ENCODE results near the gene NINJ2.
A peak's percentile ranks its signal among the peaks of the same experiment; 100 is the strongest.

NINJ2 gene

DNA sequence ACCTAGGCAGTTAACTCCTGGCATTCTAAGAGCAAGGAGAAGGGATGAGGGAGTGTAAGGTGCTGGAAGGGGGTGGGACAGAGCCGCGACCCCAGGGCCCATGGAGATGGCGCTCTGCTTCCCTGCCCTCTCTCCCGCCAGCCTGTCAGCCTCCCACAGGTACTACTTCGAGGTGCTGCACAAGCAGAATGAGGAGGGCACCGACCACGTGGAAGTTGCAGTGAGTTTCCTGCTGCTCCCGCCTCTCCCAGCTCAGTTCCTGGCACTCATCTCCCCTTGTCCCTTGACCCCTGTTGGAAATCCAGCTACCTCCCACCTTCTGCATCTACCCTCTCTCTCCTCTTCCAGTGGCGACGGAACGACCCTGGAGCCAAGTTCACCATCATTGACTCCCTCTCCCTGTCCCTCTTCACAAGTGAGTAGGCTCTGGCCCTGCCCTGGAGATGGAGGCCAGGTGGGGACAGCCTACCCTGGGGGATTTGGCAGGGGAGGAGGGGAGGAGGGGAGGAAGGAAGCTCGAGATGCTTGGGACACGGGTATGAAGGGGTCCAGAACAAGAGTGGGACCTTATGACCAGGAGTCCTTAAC, 115.3 kb downstream of the NINJ2 start:
- in situ Hi-C loops (cut with HindIII; ENCODE audit: low pct_ligation_motif_present, low pct_unique_long_range_greater_than_20kb, low sequenced_read_pairs), result no loop called here
- DNase-seq, result no peak

DNA sequence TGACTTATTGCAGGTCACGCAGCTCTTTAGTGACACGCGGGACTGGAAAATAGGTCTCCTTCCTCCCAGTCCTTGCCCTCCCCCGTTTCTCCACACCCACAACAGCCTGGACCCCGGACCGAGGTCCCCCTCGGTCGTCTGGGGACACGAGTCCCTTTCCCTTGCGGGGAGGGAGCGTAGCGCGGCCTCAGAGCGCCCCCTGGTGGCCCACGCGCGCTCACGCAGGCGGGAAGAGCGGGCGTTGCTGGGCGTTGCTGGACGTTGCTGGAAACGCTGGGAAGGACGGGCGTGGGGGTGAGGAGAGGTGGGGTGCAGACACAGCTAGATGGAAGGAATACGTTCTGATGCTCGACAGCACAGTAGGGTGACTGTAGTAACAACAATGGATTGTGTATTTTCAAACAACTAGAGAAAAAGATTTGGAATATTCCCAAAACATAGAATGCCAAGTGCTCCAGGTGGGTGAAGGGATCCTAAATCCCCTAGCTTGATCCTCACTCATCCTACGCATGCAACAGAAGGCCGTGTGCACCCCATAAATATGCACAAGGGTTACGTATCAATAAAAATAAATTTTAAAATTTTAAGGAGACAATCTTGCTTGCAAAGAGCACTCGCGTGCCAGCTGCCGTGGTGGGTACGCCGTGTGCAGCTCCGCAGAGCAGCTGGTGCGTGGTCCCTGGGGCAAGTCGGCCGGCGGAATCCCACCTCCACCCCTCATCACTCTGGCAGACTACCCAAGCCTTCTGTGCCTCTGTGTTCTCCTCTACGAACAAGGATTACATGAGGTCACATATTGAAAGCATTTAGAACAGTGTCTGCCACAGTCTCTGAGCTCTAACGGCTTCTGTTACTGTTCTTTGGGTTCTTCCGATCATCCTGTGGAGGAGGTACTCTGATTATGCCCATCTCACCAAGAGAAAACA, 116.1 kb downstream of the NINJ2 start:
- peak; percentile 72 for DNase-seq
- in situ Hi-C loops (cut with HindIII; ENCODE audit: low pct_ligation_motif_present, low pct_unique_long_range_greater_than_20kb, low sequenced_read_pairs), result no loop called here

DNA sequence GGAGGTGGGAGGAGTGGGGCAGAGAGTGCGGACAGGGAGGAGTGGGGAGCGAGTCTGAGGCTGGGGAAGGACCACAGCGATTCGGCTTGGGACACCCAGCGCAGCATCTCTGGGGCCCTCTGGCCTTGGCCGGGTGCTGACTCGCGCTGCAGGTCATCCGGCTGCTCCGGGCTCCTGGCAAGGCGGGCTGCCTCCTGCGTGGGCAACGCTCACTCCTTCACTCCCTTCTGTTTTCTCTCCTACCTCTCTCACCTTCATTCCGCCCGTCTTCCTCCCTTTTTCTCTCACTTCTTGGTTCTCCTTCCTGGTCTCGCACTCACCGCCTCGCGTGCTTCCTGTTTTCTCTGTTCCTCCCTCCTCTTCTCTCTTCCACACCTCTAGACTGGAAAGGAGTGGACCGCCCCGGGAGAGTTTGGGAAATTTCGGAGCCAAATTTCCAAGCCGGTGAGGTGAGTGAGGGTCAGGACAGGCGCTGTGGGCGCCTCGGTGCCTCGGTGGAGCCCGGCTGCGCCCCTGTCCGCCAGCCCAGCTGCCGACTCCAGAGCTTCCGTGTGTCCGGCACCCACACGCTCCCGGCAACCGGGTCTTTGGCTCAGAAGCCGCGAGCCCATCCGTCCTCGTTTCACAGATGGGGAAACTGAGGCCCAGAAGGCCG, 116.9 kb downstream of the NINJ2 start:
- no peak for DNase-seq
- in situ Hi-C loops (cut with HindIII; ENCODE audit: low pct_ligation_motif_present, low pct_unique_long_range_greater_than_20kb, low sequenced_read_pairs), result no loop called here

DNA sequence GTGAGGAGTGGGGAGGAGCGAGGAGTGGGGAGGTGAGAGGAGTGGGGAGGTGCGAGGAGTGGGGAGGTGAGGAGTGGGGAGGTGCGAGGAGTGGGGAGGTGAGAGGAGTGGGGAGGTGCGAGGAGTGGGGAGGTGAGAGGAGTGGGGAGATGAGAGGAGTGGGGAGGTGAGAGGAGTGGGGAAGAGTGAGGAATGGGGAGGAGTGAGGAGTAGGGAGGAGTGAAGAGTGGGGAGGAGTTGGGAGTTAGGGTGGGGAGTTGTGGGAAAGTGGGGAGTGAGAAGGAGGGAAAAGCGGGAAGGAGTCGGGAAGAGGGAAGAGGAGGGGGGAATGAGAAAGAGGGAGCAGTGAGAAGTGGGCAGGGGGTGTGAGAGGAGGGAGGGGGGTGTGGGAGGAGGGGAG, 117.4 kb downstream of the NINJ2 start:
- DNase-seq, result no peak
- in situ Hi-C loops (cut with HindIII; ENCODE audit: low pct_ligation_motif_present, low pct_unique_long_range_greater_than_20kb, low sequenced_read_pairs), result no loop called here

DNA sequence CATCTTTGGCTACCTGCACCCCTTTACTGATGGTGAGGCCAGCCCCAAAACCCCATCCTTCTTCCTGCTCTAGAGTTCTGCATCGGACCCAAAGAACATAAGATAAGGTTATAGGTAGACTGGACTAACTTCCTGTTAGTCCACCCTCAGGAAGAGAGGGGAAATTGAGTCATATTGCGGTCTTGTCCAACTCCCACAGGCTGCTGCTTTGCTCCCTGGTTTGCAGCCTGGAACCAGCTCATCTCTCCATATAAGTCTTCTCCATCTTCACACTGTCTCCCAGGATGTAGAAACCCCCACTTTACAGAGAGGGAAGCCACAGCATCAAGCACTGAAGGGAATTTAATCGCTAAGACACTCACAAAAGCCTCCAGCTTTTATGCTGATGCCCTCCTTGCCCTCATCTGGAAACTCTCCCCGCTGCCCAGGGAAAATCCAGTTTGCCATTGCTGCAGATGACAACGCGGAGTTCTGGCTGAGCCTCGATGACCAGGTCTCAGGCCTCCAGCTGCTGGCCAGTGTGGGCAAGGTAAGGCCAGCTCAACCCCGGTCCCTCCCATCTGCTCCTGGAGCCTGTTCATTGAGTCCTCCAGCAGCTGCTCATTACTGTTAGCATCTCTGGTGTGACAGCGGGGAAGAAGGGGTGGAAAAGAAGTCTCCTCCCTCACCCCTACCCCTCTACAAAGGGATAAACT, 118.2 kb downstream of the NINJ2 start:
- in situ Hi-C loops (cut with HindIII; ENCODE audit: low pct_ligation_motif_present, low pct_unique_long_range_greater_than_20kb, low sequenced_read_pairs), result no loop called here
- no peak for DNase-seq

DNA sequence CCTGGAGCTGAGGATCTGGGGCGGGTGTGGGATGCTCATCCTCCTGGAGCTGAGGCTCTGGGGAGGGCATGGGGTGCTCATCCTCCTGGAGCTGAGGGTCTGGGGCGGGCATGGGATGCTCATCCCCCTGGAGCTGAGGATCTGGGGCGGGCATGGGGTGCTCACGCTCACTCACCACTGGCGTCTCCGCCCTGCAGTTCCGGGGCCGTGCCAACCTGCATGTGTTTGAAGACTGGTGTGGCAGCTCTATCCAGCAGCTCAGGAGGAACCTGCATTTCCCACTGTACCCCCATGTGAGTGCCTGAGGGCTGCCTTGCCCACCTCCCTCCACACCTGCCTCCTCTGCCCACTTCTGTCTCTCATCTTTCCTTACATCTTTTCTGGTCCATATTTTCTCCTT, 119.1 kb downstream of the NINJ2 start:
- no peak for DNase-seq
- in situ Hi-C loops (cut with HindIII; ENCODE audit: low pct_ligation_motif_present, low pct_unique_long_range_greater_than_20kb, low sequenced_read_pairs), result no loop called here

DNA sequence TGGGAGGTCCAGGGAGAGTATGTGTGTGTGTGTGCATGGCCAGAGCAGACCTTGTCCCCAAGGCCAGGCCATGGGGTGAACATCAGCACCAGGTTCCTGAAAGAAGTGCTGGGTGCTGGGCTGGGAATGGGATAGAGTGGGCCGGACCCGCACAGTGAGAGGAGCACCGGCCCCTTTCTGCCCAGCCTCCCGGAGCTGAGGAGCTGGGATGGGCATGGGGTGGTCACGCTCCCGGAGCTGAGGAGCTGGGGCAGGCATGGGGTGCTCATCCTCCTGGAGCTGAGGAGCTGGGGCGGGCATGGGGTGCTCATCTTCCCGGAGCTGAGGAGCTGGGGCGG, 120.2 kb downstream of the NINJ2 start:
- DNase-seq, result no peak
- in situ Hi-C loops (cut with HindIII; ENCODE audit: low pct_ligation_motif_present, low pct_unique_long_range_greater_than_20kb, low sequenced_read_pairs), result no loop called here

DNA sequence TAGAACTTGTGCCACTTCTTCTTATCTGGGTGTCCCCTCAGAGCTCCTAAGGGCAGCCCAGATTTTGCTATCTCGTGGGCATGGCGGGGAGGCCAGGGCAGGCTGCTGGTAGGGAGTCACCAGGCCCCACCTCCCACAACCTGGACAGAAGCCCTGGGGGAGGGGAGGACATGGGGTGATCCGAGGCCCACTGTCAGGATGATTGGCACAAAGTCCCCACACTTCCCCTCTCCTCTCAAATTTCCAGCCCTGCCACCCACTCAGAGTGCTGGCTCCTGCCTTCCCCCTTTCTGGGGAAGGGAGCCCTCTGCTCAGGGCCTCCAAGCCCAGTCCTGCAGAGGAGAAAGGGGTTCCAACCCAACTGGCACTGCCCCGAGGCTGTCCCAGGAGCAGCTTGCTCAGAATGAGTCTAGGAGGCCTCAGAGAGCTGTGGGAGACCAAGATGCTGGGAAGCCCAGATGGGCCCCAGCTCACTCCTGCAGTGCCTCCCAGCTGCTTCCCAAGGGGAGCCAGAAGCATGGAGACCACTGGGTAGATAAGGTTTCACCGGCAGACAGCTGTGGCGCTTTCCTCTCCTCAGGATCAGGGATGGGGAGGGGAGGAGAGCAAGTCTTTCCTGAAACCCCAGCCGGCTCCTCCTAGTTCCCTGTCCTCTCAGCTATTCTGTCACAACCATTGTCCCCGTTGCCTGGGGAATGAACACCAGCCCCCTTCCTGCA, 120.7 kb downstream of the NINJ2 start:
- DNase-seq, result no peak

DNA sequence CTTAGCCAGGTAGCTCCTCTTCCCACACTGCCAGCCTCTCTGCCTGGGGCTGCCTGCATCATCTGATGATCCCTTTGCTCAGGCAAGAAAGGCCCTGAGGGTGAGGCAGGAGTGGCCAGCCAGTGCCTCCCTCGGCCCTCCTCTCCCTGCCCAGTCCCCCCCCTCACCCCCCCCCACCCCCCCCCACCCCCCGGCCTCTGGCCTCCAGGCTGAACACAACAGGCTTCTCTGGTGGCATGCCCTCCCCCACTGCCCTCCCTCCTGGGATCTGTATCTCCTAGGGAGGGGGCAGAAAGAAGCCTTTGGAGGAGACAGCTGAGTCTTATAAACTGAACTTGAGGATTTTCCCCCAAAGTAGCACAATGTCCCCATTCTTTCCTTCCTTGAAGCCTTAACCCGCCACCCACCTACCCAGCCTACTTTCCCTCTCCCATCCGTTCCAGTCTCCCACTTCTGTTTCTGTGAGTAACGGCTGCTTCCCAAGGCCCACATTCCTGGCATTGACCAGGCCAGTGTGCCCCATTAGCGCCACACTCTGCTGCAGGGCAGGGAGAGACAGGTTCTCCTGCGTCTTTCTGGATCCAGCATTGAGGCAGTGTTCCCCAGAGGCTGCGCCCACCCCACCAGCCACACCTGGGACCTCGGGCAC, 121.4 kb downstream of the NINJ2 start:
- in situ Hi-C loops (cut with HindIII; ENCODE audit: low pct_ligation_motif_present, low pct_unique_long_range_greater_than_20kb, low sequenced_read_pairs), result no loop called here

More for the DNA sequence above, 120.7 kb downstream of the NINJ2 start:
- in situ Hi-C loops (cut with HindIII; ENCODE audit: low pct_ligation_motif_present, low pct_unique_long_range_greater_than_20kb, low sequenced_read_pairs), result no loop called here

DNA sequence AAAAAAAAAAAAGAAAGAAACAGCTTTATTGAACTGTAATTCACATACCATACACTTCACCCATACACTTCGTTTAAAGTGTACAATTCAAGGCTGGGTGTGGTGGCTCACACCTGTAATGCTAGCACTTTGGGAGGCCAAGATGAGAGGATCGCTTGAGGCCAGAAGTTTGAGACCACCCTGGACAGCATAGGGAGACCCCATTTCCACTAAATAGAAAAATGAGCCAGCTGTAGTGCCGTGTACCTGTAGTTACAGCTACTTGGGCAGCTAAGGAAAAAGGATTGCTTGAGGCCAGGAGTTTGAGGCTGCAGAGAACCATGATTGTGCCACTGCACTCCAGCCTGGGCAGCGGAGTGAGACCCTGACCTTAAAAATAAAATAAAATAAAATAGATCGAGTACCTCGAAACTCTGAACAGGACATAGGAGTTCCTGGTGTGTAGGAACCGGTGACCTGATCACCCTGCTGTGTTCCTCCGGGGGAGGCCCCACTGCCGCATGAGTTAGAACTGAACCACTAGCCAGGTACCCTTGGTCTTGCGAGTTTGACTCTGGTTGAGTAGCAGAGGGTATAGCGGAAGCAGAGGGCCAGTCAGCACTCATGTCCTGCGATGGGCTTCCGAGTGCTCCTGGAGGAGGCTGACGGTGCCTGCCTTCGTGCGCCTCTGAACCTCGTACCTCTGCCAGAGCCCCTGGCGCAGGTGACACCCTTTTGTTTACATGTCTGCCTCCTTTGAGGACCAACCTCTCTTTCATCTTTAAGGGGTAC, 123.5 kb downstream of the NINJ2 start:
- DNase-seq, result no peak
- in situ Hi-C loops (cut with HindIII; ENCODE audit: low pct_ligation_motif_present, low pct_unique_long_range_greater_than_20kb, low sequenced_read_pairs), result loop anchor here (10.0 kb wide), 1 partner anchor 105 kb away; no protein-coding TSS in a partner anchor

More for the DNA sequence above, 121.4 kb downstream of the NINJ2 start:
- no peak for DNase-seq

DNA sequence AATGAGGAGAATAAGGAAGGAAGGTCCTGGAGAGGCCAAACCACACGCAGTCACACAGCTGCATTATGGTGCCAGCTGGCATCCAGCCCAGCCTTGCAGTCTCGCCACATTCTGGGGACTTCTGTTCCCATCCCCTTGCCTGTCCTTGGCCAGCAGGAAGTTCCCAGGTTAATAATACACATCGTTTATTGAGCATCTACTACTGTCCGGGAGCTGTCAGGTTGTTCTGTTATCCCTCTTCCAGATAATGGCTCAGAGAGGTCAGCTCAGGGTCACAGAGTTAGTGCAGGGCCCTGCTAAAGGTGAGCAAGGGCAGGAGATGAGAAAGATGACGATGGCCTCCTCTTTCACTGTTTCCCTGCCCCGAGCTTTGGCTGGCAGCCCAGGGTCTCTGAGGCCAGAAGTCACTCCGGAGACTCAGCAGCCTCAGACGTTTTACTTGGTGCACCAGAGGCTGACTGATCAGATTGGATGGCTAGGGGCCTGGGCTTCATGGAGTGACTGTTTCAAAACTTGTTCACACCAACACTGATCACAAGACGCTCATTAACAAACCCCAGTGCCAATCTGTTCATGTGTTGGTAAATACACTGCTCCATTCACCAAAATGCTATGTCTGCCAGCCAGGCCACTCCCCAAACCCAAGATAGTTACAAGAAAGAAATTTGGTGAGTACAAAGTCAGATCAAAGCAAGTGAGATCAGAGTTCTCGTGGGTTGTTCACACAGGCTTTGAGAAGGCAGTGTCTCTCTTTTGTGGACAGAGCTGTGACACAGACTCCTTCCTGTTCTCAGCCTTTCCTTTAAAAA, 124.3 kb downstream of the NINJ2 start:
- DNase-seq, result peak; percentile 42

DNA sequence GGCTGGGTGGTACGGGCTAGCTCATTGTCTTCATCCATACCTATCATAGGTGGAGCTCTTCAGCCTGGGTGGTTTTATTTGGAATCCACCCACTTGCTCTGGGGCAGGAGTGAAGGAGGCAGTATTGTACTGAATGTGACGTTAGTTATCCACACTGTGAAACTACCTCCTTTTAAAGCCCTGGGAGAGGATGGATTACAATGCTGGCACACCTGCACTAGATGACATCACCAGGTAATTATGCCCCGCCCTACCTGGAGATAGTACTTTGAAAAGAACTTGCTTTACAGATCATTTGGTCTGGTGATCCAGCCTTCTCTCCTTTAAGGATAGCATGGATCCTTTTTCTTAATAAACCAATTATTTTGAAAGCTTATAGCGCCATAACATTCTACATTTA, 125.5 kb downstream of the NINJ2 start:
- no peak for DNase-seq
- in situ Hi-C loops (cut with HindIII; ENCODE audit: low pct_ligation_motif_present, low pct_unique_long_range_greater_than_20kb, low sequenced_read_pairs), result loop anchor here (10.0 kb wide), 1 partner anchor 103 kb away; no protein-coding TSS in a partner anchor

More for the DNA sequence above, 124.3 kb downstream of the NINJ2 start:
- in situ Hi-C loops (cut with HindIII; ENCODE audit: low pct_ligation_motif_present, low pct_unique_long_range_greater_than_20kb, low sequenced_read_pairs), result loop anchor here (10.0 kb wide), 1 partner anchor 104 kb away; no protein-coding TSS in a partner anchor

DNA sequence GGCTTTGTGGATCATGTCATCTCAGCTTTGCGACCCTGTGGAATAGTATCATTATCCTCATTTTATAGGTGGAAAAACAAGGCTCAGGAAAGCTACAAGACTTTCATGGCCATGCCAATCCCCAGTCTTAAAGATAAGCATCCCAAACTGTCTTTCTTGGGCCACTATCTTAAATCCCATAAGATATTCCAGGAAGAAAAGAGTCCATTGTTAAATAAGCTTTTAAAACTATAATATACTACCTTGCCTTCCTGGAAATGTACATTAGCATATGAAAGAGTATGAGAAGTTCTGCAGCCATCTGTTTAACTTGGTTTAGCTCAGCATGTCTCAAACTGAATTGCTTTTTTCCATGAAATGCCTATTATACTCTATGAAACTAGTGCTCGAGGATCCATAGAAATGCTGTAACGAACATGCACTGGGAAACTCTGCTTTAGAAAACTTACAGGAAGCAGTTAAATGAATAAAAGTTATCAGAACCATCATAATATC, 126.4 kb downstream of the NINJ2 start:
- in situ Hi-C loops (cut with HindIII; ENCODE audit: low pct_ligation_motif_present, low pct_unique_long_range_greater_than_20kb, low sequenced_read_pairs), result loop anchor here (10.0 kb wide), 1 partner anchor 102 kb away; no protein-coding TSS in a partner anchor

DNA sequence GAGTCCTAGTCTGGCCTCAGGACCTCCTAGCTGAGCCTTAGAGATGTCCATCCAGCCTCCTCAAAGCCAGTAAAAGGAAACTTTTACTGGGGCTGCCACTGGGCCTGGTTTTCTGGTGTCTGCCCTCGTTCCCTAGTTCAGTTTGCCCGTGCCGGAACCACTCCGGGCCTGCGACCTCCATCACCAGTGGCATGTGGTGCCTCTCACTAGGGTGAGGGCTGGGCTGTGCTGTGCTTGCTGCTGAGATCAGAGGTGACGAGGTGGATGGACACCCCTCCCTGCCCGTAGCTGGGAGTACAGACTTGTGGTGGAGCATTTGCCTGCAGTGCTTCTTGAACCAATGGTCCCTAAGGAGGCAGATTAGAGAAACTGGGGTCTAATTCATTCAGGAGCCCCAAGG, 127.8 kb downstream of the NINJ2 start:
- in situ Hi-C loops (cut with HindIII; ENCODE audit: low pct_ligation_motif_present, low pct_unique_long_range_greater_than_20kb, low sequenced_read_pairs), result loop anchor here (10.0 kb wide), 1 partner anchor 101 kb away; no protein-coding TSS in a partner anchor
- DNase-seq, result no peak

More for the DNA sequence above, 126.4 kb downstream of the NINJ2 start:
- DNase-seq, result no peak

DNA sequence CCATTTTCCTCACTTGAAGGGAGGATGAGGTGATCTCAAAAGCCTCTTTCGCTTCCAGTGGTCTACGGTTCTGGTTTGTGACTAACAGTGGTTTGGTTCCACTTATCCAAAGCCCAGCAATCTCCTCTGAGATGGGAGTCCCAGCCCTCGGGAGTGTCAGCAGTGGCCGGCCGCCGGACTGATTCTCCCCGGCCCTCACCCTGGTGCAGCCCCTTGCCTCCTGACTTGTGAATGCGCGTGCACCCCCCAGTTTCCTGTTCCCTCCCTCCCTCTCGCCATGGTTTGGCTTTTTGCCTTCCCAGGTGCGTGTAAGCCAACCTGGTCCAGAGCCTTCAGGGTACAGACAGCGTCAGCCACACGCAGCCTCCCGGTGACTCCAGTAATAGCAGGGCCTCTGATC, 129.0 kb downstream of the NINJ2 start:
- in situ Hi-C loops (cut with HindIII; ENCODE audit: low pct_ligation_motif_present, low pct_unique_long_range_greater_than_20kb, low sequenced_read_pairs), result loop anchor here (10.0 kb wide), 1 partner anchor 99 kb away; no protein-coding TSS in a partner anchor
- DNase-seq, result no peak

DNA sequence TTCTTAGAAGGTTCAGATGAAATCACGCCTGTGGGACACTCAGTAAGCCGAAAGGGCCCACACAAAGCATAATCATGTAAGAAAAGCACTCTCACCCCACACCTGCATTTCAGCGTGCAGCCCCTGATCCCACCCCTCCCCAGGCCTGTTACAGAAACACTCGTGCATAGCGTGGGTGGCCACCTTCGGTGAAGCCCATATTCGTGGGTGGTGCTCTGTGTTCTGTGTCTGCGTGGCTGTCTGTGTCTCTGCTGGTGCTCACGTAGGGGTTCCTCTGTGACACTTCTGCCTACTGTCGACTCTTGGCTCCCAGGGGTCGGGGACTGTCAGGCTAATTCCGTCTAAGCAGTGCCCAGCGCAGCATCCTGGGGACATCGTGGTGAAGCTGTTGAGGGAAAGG, 129.5 kb downstream of the NINJ2 start:
- DNase-seq, result no peak
- in situ Hi-C loops (cut with HindIII; ENCODE audit: low pct_ligation_motif_present, low pct_unique_long_range_greater_than_20kb, low sequenced_read_pairs), result loop anchor here (10.0 kb wide), 1 partner anchor 99 kb away; no protein-coding TSS in a partner anchor
